AG09319 (cell line): ENCODE results near the gene WDR70.
A peak's percentile ranks its signal among the peaks of the same experiment; 100 is the strongest.

ENCODE experiments used
- DNase-seq: peaks from one replicate; pipeline ENCODE4 v3.0.0-alpha.2; 2010; ENCODE audit warnings: low read depth; ENCODE audit errors: extremely low read depth
- CTCF ChIP-seq: IDR thresholded peaks from 2 replicates; pipeline ENCODE4 v1.5.1; 2011; ENCODE audit warnings: low read depth, mild to moderate bottlenecking, inconsistent platforms, low read length, moderate library complexity

WDR70 gene

GRCh38 chr5:37717276-37717612, 338.1 kb downstream of the WDR70 start:
- DNase-seq: no peak

GRCh38 chr5:37717613-37718431, 338.7 kb downstream of the WDR70 start:
- no peak for DNase-seq
- TF ChIP-seq CTCF: no peak

More at GRCh38 chr5:37717276-37717612, 338.1 kb downstream of the WDR70 start:
- TF ChIP-seq CTCF: no peak

- no peak for TF ChIP-seq CTCF
- no peak for DNase-seq
These were observed 341.4 kb downstream of the WDR70 start for GRCh38 chr5:37720550-37720952.

- no peak for TF ChIP-seq CTCF
- no peak for DNase-seq
These were observed 342.3 kb downstream of the WDR70 start for GRCh38 chr5:37721447-37721871.

- DNase-seq: peak; percentile 81
- no peak for TF ChIP-seq CTCF
These were observed 343.4 kb downstream of the WDR70 start for GRCh38 chr5:37722236-37723161.

GRCh38 chr5:37723162-37723961, 344.2 kb downstream of the WDR70 start:
- TF ChIP-seq CTCF: peak; percentile 39
- DNase-seq: no peak
